ENCODE measurements around the gene MACROD2. TPM values are rescaled to one million over a fixed set of nuclear protein-coding genes. Genes with fewer than 3 reads are reported as not detected.
A peak's percentile ranks its signal among the peaks of the same experiment; 100 is the strongest.
"Not testable (repeated sequence)": the region's sequence is repeated elsewhere in the genome, so short reads cannot be mapped to it uniquely, and the experiment has no call there.

MACROD2 gene
- total and polyA plus RNA-seq, 8 donors: 0.78 to 31.3 (median 10.9) TPM; not detected in 1

- TF ChIP-seq POLR2AphosphoS5 (IDR thresholded peaks at IDR 0.05): no peak
- TF ChIP-seq POLR2A (IDR thresholded peaks at IDR 0.05): no peak
- TF ChIP-seq EP300 (IDR thresholded peaks at IDR 0.05): no peak
- peak in 1 of 7 experiments; percentile 10 for TF ChIP-seq CTCF (IDR thresholded peaks at IDR 0.05)
- intact Hi-C loops (cut with DNase I; ENCODE audit: low total_unique reads): no loop called here
- Histone ChIP-seq H3K27ac (no peak overlapping the region), H3K27me3 (no peaks in the 10 kb centered on the region), H3K36me3 (no peaks in the 10 kb centered on the region), H3K9me3 (no peaks in the 10 kb centered on the region), H3K4me3 (no peak overlapping the region), H3K4me1 (no peaks in the 10 kb centered on the region)
- no peak for DNase-seq
Measured at GRCh38 chr20:14264869-14265268, 269.6 kb downstream of the MACROD2 start.

GRCh38 chr20:14266246-14266645, 270.9 kb downstream of the MACROD2 start:
- intact Hi-C loops (cut with DNase I; ENCODE audit: low total_unique reads): no loop called here
- no peak for DNase-seq
- no peak for TF ChIP-seq CTCF (IDR thresholded peaks at IDR 0.05)
- TF ChIP-seq POLR2AphosphoS5 (IDR thresholded peaks at IDR 0.05): no peak
- no peak for TF ChIP-seq POLR2A (IDR thresholded peaks at IDR 0.05)
- no peak for TF ChIP-seq EP300 (IDR thresholded peaks at IDR 0.05)
- no peaks in the 10 kb centered on the region for H3K36me3 ChIP-seq
- no peaks in the 10 kb centered on the region for H3K4me1 ChIP-seq
- no peaks in the 10 kb centered on the region for H3K9me3 ChIP-seq
- no peaks in the 10 kb centered on the region for H3K27me3 ChIP-seq
- H3K27ac ChIP-seq: no peak overlapping the region
- H3K4me3 ChIP-seq: no peak overlapping the region

GRCh38 chr20:14270751-14271150, 275.4 kb downstream of the MACROD2 start:
- H3K27ac ChIP-seq; H3K9me3 ChIP-seq; H3K36me3 ChIP-seq; H3K4me1 ChIP-seq; H3K4me3 ChIP-seq; DNase-seq; H3K27me3 ChIP-seq; intact Hi-C loops (cut with DNase I; ENCODE audit: low total_unique reads): not testable (repeated sequence)
- 97 to 99% (median 98%) methylated on average over 9 of the region's 9 CpGs for WGBS, 5 donors

GRCh38 chr20:14282140-14282539, 286.8 kb downstream of the MACROD2 start:
- TF ChIP-seq CTCF (IDR thresholded peaks at IDR 0.05): no peak
- TF ChIP-seq POLR2AphosphoS5 (IDR thresholded peaks at IDR 0.05): no peak
- no peak for TF ChIP-seq EP300 (IDR thresholded peaks at IDR 0.05)
- Histone ChIP-seq H3K27ac (no peak overlapping the region), H3K9me3 (no peaks in the 10 kb centered on the region), H3K4me1 (no peaks in the 10 kb centered on the region), H3K4me3 (no peak overlapping the region), H3K27me3 (no peaks in the 10 kb centered on the region), H3K36me3 (no peaks in the 10 kb centered on the region)
- WGBS, 5 donors: 89 to 95% (median 92%) methylated on average over 4 of the region's 4 CpGs
- intact Hi-C loops (cut with DNase I; ENCODE audit: low total_unique reads): no loop called here
- DNase-seq: no peak

GRCh38 chr20:14284443-14284842, 289.1 kb downstream of the MACROD2 start:
- H3K9me3 ChIP-seq: no peaks in the 10 kb centered on the region
- H3K27ac ChIP-seq: no peak overlapping the region
- intact Hi-C loops (cut with DNase I; ENCODE audit: low total_unique reads): no loop called here
- WGBS, 5 donors: 70 to 88% (median 77%) methylated on average over 1 of the region's 1 CpG
- H3K4me3 ChIP-seq: no peak overlapping the region
- H3K4me1 ChIP-seq: no peaks in the 10 kb centered on the region
- no peak for TF ChIP-seq POLR2AphosphoS5 (IDR thresholded peaks at IDR 0.05)
- TF ChIP-seq EP300 (IDR thresholded peaks at IDR 0.05): no peak
- no peak for TF ChIP-seq POLR2A (IDR thresholded peaks at IDR 0.05)
- no peak for TF ChIP-seq CTCF (IDR thresholded peaks at IDR 0.05)
- no peaks in the 10 kb centered on the region for H3K36me3 ChIP-seq
- no peak for DNase-seq
- H3K27me3 ChIP-seq: no peaks in the 10 kb centered on the region
